ENCODE data around the gene IRX5.

DNA sequence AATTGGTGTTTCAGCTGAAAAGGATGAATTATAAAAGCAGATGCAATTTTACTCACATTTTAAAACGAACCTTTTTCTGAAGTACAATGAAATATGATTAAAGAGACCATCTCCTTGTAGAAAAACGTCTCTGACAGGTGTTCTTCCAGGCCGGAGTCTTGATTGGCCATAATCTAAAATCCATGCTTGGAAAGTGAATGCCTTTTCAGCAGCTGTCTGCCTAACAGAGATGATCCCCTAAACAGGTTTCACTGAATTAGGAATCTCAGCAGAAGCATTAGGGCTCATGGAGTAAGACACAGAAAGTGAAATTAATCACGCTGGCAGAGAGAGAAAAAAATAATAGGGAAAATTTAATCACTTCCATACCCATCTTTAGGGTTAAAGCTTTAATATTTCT, 39.3 kb upstream of the IRX5 start:
- TF ChIP-seq EZH2 (IDR thresholded peaks at IDR 0.05) (no peak), EZH2phosphoT487 (IDR thresholded peaks at IDR 0.05; ENCODE audit: borderline replicate concordance) (no peak), POLR2A (IDR thresholded peaks at IDR 0.05; ENCODE audit: borderline replicate concordance, extremely low read depth, insufficient read depth, insufficient read length) (no peak)
- TF ChIP-seq, protein P1, sequence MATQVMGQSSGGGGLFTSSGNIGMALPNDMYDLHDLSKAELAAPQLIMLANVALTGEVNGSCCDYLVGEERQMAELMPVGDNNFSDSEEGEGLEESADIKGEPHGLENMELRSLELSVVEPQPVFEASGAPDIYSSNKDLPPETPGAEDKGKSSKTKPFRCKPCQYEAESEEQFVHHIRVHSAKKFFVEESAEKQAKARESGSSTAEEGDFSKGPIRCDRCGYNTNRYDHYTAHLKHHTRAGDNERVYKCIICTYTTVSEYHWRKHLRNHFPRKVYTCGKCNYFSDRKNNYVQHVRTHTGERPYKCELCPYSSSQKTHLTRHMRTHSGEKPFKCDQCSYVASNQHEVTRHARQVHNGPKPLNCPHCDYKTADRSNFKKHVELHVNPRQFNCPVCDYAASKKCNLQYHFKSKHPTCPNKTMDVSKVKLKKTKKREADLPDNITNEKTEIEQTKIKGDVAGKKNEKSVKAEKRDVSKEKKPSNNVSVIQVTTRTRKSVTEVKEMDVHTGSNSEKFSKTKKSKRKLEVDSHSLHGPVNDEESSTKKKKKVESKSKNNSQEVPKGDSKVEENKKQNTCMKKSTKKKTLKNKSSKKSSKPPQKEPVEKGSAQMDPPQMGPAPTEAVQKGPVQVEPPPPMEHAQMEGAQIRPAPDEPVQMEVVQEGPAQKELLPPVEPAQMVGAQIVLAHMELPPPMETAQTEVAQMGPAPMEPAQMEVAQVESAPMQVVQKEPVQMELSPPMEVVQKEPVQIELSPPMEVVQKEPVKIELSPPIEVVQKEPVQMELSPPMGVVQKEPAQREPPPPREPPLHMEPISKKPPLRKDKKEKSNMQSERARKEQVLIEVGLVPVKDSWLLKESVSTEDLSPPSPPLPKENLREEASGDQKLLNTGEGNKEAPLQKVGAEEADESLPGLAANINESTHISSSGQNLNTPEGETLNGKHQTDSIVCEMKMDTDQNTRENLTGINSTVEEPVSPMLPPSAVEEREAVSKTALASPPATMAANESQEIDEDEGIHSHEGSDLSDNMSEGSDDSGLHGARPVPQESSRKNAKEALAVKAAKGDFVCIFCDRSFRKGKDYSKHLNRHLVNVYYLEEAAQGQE (IDR thresholded peaks at IDR 0.05; ENCODE audit: low read depth) = no peak
- TF ChIP-seq, protein P2, sequence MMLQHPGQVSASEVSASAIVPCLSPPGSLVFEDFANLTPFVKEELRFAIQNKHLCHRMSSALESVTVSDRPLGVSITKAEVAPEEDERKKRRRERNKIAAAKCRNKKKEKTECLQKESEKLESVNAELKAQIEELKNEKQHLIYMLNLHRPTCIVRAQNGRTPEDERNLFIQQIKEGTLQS (IDR thresholded peaks at IDR 0.05) = no peak
- TF ChIP-seq, protein P3, sequence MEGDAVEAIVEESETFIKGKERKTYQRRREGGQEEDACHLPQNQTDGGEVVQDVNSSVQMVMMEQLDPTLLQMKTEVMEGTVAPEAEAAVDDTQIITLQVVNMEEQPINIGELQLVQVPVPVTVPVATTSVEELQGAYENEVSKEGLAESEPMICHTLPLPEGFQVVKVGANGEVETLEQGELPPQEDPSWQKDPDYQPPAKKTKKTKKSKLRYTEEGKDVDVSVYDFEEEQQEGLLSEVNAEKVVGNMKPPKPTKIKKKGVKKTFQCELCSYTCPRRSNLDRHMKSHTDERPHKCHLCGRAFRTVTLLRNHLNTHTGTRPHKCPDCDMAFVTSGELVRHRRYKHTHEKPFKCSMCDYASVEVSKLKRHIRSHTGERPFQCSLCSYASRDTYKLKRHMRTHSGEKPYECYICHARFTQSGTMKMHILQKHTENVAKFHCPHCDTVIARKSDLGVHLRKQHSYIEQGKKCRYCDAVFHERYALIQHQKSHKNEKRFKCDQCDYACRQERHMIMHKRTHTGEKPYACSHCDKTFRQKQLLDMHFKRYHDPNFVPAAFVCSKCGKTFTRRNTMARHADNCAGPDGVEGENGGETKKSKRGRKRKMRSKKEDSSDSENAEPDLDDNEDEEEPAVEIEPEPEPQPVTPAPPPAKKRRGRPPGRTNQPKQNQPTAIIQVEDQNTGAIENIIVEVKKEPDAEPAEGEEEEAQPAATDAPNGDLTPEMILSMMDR (IDR thresholded peaks at IDR 0.05 in 2 of 3, conservative IDR thresholded peaks at IDR 0.05 in 1 of 3; ENCODE audit: borderline replicate concordance in 1 of 3, insufficient read depth in 1 of 3, low read depth in 2 of 3, low read length in 2 of 3) = no peak
